Measurements from ENCODE around the gene GNAI2. TPM values are rescaled to one million over a fixed set of nuclear protein-coding genes. Genes with fewer than 3 reads are reported as not detected.

GNAI2 gene
- total RNA-seq, 4 donors from 2014 or later = 149 to 297 (median 239) TPM

- 54% methylated on average over 11 of the region's 16 CpGs for WGBS
- no peak for TF ChIP-seq EP300 (IDR thresholded peaks at IDR 0.05)
- TF ChIP-seq, protein P1, sequence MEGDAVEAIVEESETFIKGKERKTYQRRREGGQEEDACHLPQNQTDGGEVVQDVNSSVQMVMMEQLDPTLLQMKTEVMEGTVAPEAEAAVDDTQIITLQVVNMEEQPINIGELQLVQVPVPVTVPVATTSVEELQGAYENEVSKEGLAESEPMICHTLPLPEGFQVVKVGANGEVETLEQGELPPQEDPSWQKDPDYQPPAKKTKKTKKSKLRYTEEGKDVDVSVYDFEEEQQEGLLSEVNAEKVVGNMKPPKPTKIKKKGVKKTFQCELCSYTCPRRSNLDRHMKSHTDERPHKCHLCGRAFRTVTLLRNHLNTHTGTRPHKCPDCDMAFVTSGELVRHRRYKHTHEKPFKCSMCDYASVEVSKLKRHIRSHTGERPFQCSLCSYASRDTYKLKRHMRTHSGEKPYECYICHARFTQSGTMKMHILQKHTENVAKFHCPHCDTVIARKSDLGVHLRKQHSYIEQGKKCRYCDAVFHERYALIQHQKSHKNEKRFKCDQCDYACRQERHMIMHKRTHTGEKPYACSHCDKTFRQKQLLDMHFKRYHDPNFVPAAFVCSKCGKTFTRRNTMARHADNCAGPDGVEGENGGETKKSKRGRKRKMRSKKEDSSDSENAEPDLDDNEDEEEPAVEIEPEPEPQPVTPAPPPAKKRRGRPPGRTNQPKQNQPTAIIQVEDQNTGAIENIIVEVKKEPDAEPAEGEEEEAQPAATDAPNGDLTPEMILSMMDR (IDR thresholded peaks at IDR 0.05) = no peak
- intact Hi-C loops (cut with DNase I) = no loop called here
- H3K27me3 ChIP-seq = no peaks in the 10 kb centered on the region
- H3K9me3 ChIP-seq = no peaks in the 10 kb centered on the region
- DNase-seq (ENCODE audit: extremely low spot score) = no peak
- peak overlapping the region; percentile 44 to 62 (median 50) for H3K4me3 ChIP-seq
- H3K36me3 ChIP-seq = peaks cover 0 to 17% (median 4%) of the 10 kb centered on the region in 4 donors
- H3K4me1 ChIP-seq = peaks cover 100% of the 10 kb centered on the region in 4 donors
- peak overlapping the region; percentile 86 to 92 (median 90) for H3K27ac ChIP-seq (replicated peaks in 1 of 4)
These were observed 9.3 kb downstream of the GNAI2 start for GRCh38 chr3:50245251-50245745.

- H3K36me3 ChIP-seq = peaks cover 0 to 20% (median 5%) of the 10 kb centered on the region in 4 donors
- no peaks in the 10 kb centered on the region for H3K9me3 ChIP-seq
- 2% methylated on average over 7 of the region's 25 CpGs for WGBS
- peak; percentile 98 for DNase-seq (ENCODE audit: extremely low spot score)
- H3K4me3 ChIP-seq = peak overlapping the region; percentile 44 to 62 (median 50)
- peak overlapping the region; percentile 86 to 92 (median 90) for H3K27ac ChIP-seq (replicated peaks in 1 of 4)
- TF ChIP-seq, protein P1 (IDR thresholded peaks at IDR 0.05) = peak; percentile 97 to 98 (median 98)
- TF ChIP-seq POLR2AphosphoS5 (IDR thresholded peaks at IDR 0.05) (peak; percentile 40 to 75), EP300 (IDR thresholded peaks at IDR 0.05) (no peak)
- no peaks in the 10 kb centered on the region for H3K27me3 ChIP-seq
- intact Hi-C loops (cut with DNase I) = loop anchor here (1.0 kb wide), 1 partner anchor 19 kb away; no protein-coding TSS in a partner anchor
- peaks cover 100% of the 10 kb centered on the region in 4 donors for H3K4me1 ChIP-seq
These were observed 10.0 kb downstream of the GNAI2 start for GRCh38 chr3:50245831-50246516.

DNA sequence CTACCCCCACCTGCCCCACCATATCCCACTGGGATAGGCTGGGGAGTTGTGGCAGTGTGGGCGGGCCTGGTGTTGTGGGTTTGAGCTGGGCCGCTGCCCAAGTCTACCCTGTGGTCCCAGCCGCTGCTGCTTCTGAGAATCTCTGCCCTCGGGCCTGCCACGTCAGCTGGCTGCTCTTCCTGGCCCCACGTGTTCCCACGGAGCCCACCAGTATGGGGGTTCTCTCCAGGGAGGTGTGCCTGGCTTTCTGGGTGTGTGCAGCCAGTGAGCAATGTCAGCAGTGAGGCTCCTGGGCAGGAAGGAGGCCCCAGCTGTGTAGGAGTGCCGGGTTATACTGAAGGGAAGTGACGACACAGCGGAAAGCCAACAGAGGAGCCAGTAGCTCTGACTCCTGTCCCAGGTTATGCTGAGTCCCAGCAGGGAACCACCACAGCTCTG, 10.5 kb downstream of the GNAI2 start:
- no peaks in the 10 kb centered on the region for H3K27me3 ChIP-seq
- peak overlapping the region; percentile 44 to 62 (median 50) for H3K4me3 ChIP-seq
- peak overlapping the region; percentile 86 to 92 (median 90) for H3K27ac ChIP-seq (replicated peaks in 1 of 4)
- intact Hi-C loops (cut with DNase I) = loop anchor here (1.0 kb wide), 1 partner anchor 19 kb away; no protein-coding TSS in a partner anchor
- peaks cover 0 to 26% (median 7%) of the 10 kb centered on the region in 4 donors for H3K36me3 ChIP-seq
- no peak for DNase-seq (ENCODE audit: extremely low spot score)
- TF ChIP-seq POLR2AphosphoS5 (IDR thresholded peaks at IDR 0.05) = no peak
- TF ChIP-seq, protein P1 (IDR thresholded peaks at IDR 0.05) = peak in 2 of 3 experiments; percentile 1 to 6
- TF ChIP-seq POLR2A (IDR thresholded peaks at IDR 0.05; ENCODE audit: low read depth) = no peak
- no peak for TF ChIP-seq EP300 (IDR thresholded peaks at IDR 0.05)
- 0% methylated on average over 1 of the region's 10 CpGs for WGBS
- peaks cover 100% of the 10 kb centered on the region in 4 donors for H3K4me1 ChIP-seq
- H3K9me3 ChIP-seq = no peaks in the 10 kb centered on the region

DNA sequence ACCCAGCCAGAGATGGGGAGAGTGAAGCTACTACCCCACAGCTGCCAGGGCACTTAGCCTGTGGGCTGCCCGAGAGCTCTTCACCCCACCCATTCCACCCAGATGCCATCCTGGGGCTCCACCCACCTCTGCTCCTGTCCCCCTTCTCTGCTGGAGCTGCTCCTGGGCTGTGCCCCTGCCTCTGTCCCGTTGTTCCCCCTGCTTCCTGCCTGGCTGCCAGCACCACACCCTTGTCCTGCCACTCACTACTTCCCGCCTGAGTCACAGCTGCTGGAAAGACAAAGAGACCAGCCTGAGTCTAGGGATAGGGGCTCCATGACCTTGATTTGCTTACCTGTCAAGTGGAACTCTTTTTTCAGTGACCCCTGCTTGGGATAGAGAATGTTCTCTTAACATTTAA, 12.4 kb downstream of the GNAI2 start:
- H3K36me3 ChIP-seq = peaks cover 12 to 44% (median 24%) of the 10 kb centered on the region in 4 donors
- no peak for DNase-seq (ENCODE audit: extremely low spot score)
- H3K27me3 ChIP-seq = no peaks in the 10 kb centered on the region
- peaks cover 94 to 100% (median 96%) of the 10 kb centered on the region in 4 donors for H3K4me1 ChIP-seq
- H3K4me3 ChIP-seq = no peak overlapping the region
- intact Hi-C loops (cut with DNase I) = no loop called here
- peak overlapping the region; percentile 86 to 92 (median 90) for H3K27ac ChIP-seq (replicated peaks in 1 of 4)
- no peaks in the 10 kb centered on the region for H3K9me3 ChIP-seq
- 0% methylated on average over 1 of the region's 3 CpGs for WGBS
- TF ChIP-seq EP300 (IDR thresholded peaks at IDR 0.05) (no peak), POLR2AphosphoS5 (IDR thresholded peaks at IDR 0.05) (peak; percentile 51 to 63), POLR2A (IDR thresholded peaks at IDR 0.05; ENCODE audit: low read depth) (no peak)
- TF ChIP-seq, protein P1 (IDR thresholded peaks at IDR 0.05) = no peak
